ENCODE measurements around the gene PTGES.
"Not testable (repeated sequence)": the region's sequence is repeated elsewhere in the genome, so short reads cannot be mapped to it uniquely, and the experiment has no call there.

The PTGES gene

DNA sequence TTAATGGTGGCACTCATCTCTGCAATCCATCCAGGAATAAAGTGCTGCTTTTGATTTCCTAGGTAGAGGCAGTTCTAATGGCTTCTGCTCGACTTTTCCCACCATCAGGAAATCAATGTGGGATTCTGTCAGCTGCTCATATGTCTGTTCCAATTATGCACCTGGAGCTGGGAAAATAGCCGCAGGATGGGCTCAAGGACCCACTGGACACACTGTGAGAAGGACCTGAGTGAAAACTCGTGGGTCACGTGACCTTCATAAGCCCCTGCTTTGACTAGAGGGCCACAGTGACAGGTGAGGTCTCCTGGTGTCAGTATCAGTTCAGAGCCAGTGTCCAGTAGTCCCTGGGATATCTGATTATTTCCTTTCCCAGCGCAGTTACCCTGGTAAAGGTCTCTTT lies 17.9 kb upstream of the PTGES start:
- no peaks in the 10 kb centered on the region for H3K9me3 ChIP-seq (ENCODE audit: control insufficient read depth, insufficient read depth, low read length)
- H3K27me3 ChIP-seq (ENCODE audit: control insufficient read depth, insufficient read depth, low read length): no peaks in the 10 kb centered on the region
- no peak overlapping the region for H3K27ac ChIP-seq (ENCODE audit: low read length)
- no peaks in the 10 kb centered on the region for H3K4me1 ChIP-seq (ENCODE audit: control insufficient read depth, insufficient read depth, low read length)
- no peaks in the 10 kb centered on the region for H3K36me3 ChIP-seq (ENCODE audit: control insufficient read depth, insufficient read depth, low read length)
- no peak overlapping the region for H3K4me3 ChIP-seq (ENCODE audit: low read length)
- no CpG with 5 or more reads among the region's 5 CpGs for WGBS (ENCODE audit: insufficient coverage, insufficient read length)
- no peak for DNase-seq (ENCODE audit: low read depth, low spot score)

DNA sequence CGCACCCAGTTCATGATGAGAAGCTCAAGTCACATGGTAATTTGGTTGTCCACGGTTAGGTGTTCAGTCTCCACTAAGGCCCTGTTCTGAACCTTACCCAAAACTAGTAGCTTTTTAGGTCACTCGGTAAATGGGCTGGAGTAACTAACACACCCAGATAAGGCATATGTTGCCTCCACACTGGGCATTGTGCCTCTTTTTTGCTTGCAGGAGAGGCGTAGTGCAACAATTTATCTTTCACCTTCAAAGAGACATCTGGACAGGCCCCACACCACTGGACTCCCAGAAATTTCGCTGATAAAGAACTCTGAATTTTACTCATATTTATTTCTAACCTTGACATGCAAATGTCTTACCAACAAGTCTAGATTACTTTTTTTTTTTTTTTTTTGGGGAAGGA lies 16.8 kb upstream of the PTGES start:
- no peaks in the 10 kb centered on the region for H3K27me3 ChIP-seq (ENCODE audit: control insufficient read depth, insufficient read depth, low read length)
- no peak overlapping the region for H3K4me3 ChIP-seq (ENCODE audit: low read length)
- no peaks in the 10 kb centered on the region for H3K4me1 ChIP-seq (ENCODE audit: control insufficient read depth, insufficient read depth, low read length)
- DNase-seq (ENCODE audit: low read depth, low spot score): no peak
- no CpG with 5 or more reads among the region's 5 CpGs for WGBS (ENCODE audit: insufficient coverage, insufficient read length)
- no peaks in the 10 kb centered on the region for H3K9me3 ChIP-seq (ENCODE audit: control insufficient read depth, insufficient read depth, low read length)
- no peaks in the 10 kb centered on the region for H3K36me3 ChIP-seq (ENCODE audit: control insufficient read depth, insufficient read depth, low read length)
- no peak overlapping the region for H3K27ac ChIP-seq (ENCODE audit: low read length)

DNA sequence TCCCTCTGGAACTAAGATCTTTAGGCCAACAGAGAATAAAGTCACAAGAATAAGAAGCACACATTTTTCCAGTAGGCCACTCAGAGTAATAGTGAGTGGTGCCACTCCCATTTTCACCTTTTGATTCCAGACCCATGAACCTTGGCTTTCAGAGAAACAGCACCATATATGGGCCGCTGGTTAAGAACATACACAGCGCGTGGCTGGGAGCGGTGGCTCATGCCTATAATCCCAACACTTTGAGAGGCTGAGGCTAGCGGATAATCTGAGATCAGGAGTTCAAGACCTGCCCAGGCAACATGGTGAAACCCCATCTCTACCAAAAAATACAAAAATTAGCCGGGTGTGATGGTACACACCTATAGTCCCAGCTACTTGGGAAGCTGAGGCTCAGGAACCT lies 15.6 kb upstream of the PTGES start:
- Histone ChIP-seq H3K27me3 (ENCODE audit: control insufficient read depth, insufficient read depth, low read length) (no peaks in the 10 kb centered on the region), H3K9me3 (ENCODE audit: control insufficient read depth, insufficient read depth, low read length) (no peaks in the 10 kb centered on the region), H3K36me3 (ENCODE audit: control insufficient read depth, insufficient read depth, low read length) (no peaks in the 10 kb centered on the region), H3K4me3 (ENCODE audit: low read length) (no peak overlapping the region), H3K4me1 (ENCODE audit: control insufficient read depth, insufficient read depth, low read length) (no peaks in the 10 kb centered on the region), H3K27ac (ENCODE audit: low read length) (no peak overlapping the region)
- WGBS (ENCODE audit: insufficient coverage, insufficient read length): no CpG with 5 or more reads among the region's 6 CpGs
- DNase-seq (ENCODE audit: low read depth, low spot score): no peak

DNA sequence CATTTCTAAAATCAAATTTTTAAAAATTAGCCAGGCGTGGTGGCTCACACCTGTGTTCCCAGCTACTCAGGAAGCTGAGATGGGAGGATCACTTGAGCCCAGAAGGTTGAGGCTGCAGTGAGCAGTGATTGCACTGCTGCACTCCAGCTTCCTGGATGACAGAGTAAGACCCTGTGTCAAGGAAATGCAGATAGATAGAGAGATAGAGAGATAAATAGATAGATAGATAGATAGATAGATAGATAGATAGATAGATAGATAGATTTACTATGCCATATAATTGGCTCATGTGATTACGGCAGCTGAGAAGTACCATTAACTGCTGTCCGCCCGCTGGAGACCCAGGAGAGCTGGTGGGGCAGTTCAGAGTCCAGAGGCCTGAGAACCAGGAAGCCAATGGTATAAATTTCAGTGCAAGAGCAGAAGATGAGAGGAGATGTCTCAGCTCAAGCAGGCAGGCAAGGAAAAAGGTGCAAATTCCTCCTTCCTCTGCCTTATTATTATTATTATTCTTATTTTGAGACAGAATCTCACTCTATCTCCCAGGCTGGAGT lies 13.0 kb upstream of the PTGES start:
- DNase-seq (ENCODE audit: low read depth, low spot score): no peak
- no peaks in the 10 kb centered on the region for H3K9me3 ChIP-seq (ENCODE audit: control insufficient read depth, insufficient read depth, low read length)
- H3K36me3 ChIP-seq (ENCODE audit: control insufficient read depth, insufficient read depth, low read length): no peaks in the 10 kb centered on the region
- WGBS (ENCODE audit: insufficient coverage, insufficient read length): no CpG with 5 or more reads among the region's 4 CpGs
- no peak overlapping the region for H3K27ac ChIP-seq (ENCODE audit: low read length)
- no peaks in the 10 kb centered on the region for H3K4me1 ChIP-seq (ENCODE audit: control insufficient read depth, insufficient read depth, low read length)
- no peak overlapping the region for H3K4me3 ChIP-seq (ENCODE audit: low read length)
- H3K27me3 ChIP-seq (ENCODE audit: control insufficient read depth, insufficient read depth, low read length): no peaks in the 10 kb centered on the region

DNA sequence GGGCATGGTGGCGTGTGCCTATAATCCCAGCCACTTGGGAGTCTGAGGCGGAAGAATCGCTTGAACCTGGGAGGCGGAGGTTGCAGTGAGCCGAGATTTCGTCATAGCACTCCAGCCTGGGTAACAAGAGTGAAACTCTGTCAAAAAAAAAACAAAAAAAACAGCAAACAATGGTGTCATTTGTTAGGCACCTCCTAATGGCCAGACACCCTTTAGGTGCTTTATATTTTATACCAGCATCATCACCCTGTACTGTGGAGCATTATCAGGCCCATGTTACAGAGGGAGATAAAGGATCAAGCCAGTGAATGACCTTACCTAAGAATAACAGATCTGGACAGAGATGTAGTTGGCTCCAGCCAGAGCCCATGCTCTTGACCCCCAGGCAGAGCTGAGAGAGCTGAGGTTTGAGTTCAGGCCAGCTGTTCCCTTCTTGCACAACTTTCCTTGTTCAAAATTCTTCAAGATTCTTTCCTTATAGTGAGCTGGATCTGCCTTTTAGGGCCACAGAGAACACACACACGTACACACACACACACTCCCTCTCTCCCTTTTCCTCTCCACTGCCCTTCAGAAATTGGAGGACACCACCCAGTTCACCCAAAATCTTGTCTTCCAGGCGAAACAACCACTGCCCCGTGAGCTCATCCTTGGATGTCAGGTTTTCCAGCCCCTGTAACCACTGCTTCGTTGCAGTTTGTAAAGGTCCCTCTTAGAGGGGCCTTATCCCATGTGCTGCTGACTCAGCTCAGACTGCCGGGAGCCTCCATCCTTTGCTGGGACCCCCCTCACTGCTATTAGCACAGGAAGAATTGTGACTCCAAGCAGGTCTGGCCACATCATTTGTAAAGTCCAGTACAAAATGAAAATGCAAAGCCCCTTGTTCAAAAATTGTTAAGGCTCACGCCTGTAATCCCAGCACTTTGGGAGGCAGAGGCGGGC lies 10.4 kb upstream of the PTGES start:
- Histone ChIP-seq H3K4me3 (ENCODE audit: low read length) (no peak overlapping the region), H3K27me3 (ENCODE audit: control insufficient read depth, insufficient read depth, low read length) (no peaks in the 10 kb centered on the region), H3K36me3 (ENCODE audit: control insufficient read depth, insufficient read depth, low read length) (no peaks in the 10 kb centered on the region), H3K9me3 (ENCODE audit: control insufficient read depth, insufficient read depth, low read length) (no peaks in the 10 kb centered on the region), H3K4me1 (ENCODE audit: control insufficient read depth, insufficient read depth, low read length) (no peaks in the 10 kb centered on the region), H3K27ac (ENCODE audit: low read length) (no peak overlapping the region)
- no CpG with 5 or more reads among the region's 13 CpGs for WGBS (ENCODE audit: insufficient coverage, insufficient read length)
- DNase-seq (ENCODE audit: low read depth, low spot score): no peak

DNA sequence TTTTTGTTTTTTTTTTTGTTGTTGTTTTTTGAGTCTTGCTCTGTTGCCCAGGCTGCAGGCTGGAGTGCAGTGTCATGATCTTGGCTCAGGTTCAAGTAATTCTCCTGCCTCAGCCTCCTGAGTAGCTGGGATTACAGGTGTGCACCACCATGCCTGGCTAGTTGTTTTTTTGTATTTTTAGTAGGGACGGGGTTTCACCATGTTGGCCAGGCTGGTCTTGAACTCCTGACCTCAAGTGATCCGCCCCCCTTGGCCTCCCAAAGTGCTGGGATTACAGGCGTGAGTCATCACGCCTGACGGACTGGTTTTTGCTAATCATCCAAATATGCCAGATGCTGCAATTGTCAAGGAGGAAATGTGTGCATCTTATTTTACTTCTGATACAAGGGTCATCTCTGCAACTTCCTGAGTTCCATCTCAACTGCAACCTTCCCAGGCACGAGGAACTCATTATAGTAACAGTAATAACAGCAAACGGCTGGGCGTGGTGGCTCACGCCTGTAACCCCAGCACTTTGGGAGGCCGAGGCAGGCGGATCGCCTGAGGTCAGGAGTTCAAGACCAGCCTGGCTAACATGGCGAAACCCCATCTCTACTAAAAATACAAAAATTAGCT lies 9.6 kb upstream of the PTGES start:
- not testable (repeated sequence) for H3K4me1 ChIP-seq (ENCODE audit: control insufficient read depth, insufficient read depth, low read length); H3K36me3 ChIP-seq (ENCODE audit: control insufficient read depth, insufficient read depth, low read length); H3K27me3 ChIP-seq (ENCODE audit: control insufficient read depth, insufficient read depth, low read length); H3K9me3 ChIP-seq (ENCODE audit: control insufficient read depth, insufficient read depth, low read length); DNase-seq (ENCODE audit: low read depth, low spot score); H3K27ac ChIP-seq (ENCODE audit: low read length); H3K4me3 ChIP-seq (ENCODE audit: low read length)
- WGBS (ENCODE audit: insufficient coverage, insufficient read length): no CpG with 5 or more reads among the region's 13 CpGs

DNA sequence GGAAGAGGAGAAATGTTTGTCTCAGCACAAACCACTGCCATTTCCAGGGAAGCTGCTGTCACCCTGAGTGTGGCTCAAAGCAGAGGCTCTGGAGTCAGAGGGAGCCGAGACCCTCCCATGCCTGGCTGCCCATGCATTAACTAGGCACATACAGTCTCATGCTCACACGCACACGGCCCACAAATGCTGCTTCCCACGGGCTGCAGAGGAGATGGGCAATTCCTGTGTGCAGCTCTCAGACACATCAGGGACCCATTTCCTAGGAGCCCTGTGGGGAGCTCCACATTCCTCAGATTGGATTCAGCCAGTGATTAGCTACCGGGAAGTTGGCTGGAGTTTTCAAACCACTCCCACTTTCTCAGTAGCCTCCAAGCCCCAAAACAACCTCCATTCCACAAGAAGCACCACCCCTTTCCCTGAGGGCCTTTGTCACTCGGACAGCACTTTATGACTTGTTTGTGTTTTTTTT lies 9.1 kb upstream of the PTGES start:
- Histone ChIP-seq H3K36me3 (ENCODE audit: control insufficient read depth, insufficient read depth, low read length) (no peaks in the 10 kb centered on the region), H3K4me1 (ENCODE audit: control insufficient read depth, insufficient read depth, low read length) (no peaks in the 10 kb centered on the region), H3K9me3 (ENCODE audit: control insufficient read depth, insufficient read depth, low read length) (no peaks in the 10 kb centered on the region), H3K4me3 (ENCODE audit: low read length) (no peak overlapping the region), H3K27me3 (ENCODE audit: control insufficient read depth, insufficient read depth, low read length) (no peaks in the 10 kb centered on the region), H3K27ac (ENCODE audit: low read length) (no peak overlapping the region)
- no CpG with 5 or more reads among the region's 6 CpGs for WGBS (ENCODE audit: insufficient coverage, insufficient read length)
- no peak for DNase-seq (ENCODE audit: low read depth, low spot score)

DNA sequence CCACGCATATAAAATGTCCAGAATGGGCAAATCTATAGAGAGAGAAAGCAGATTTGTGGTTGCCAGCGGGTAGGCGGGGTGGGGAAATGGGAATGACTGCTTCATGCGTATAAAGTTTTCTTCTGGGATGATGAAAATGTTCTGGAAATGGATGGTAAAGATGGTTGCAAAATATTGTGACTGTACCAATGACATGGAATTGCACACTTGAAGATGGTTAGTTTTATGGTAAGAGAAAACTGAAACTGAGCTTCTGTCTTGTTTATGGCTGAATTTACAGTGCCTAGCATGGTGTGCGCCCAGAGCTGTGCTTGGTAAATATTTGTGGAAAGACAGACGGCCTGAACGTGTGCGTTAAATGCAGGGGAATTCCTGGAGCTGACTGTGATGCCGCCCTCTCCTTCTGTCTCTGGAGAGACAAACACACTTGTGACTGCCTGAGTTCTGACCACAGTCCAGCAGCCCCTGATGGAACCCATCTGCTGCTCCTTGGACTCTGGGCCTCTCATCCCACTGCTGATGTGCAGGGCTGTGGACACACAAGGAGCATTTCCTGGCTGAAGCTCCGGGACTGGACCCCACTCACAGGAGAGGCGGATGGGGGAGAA lies 8.6 kb upstream of the PTGES start:
- DNase-seq (ENCODE audit: low read depth, low spot score): no peak
- Histone ChIP-seq H3K27me3 (ENCODE audit: control insufficient read depth, insufficient read depth, low read length) (no peaks in the 10 kb centered on the region), H3K9me3 (ENCODE audit: control insufficient read depth, insufficient read depth, low read length) (no peaks in the 10 kb centered on the region), H3K36me3 (ENCODE audit: control insufficient read depth, insufficient read depth, low read length) (no peaks in the 10 kb centered on the region), H3K4me1 (ENCODE audit: control insufficient read depth, insufficient read depth, low read length) (no peaks in the 10 kb centered on the region), H3K4me3 (ENCODE audit: low read length) (no peak overlapping the region), H3K27ac (ENCODE audit: low read length) (no peak overlapping the region)
- no CpG with 5 or more reads among the region's 11 CpGs for WGBS (ENCODE audit: insufficient coverage, insufficient read length)

DNA sequence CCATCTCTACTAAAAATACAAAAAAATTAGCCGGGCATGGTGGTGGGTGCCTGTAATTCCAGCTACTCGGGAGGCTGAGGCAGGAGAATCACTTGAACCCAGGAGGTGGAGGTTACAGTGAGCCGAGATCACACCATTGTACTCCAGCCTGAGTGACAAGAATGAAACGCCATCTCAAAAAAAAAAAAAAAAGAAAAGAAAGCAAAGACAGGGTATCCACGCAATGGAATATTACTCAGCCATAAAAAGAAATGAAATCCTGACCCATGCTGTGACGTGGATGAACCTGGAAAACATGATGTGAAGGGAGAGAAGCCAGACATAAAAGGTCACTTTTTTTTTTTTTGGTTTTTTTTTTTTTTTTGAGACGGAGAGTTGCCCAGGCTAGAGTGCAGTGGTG lies 7.9 kb upstream of the PTGES start:
- not testable (repeated sequence) for H3K27ac ChIP-seq (ENCODE audit: low read length); DNase-seq (ENCODE audit: low read depth, low spot score); H3K36me3 ChIP-seq (ENCODE audit: control insufficient read depth, insufficient read depth, low read length); H3K9me3 ChIP-seq (ENCODE audit: control insufficient read depth, insufficient read depth, low read length); H3K27me3 ChIP-seq (ENCODE audit: control insufficient read depth, insufficient read depth, low read length); H3K4me1 ChIP-seq (ENCODE audit: control insufficient read depth, insufficient read depth, low read length); H3K4me3 ChIP-seq (ENCODE audit: low read length)
- WGBS (ENCODE audit: insufficient coverage, insufficient read length): no CpG with 5 or more reads among the region's 7 CpGs

DNA sequence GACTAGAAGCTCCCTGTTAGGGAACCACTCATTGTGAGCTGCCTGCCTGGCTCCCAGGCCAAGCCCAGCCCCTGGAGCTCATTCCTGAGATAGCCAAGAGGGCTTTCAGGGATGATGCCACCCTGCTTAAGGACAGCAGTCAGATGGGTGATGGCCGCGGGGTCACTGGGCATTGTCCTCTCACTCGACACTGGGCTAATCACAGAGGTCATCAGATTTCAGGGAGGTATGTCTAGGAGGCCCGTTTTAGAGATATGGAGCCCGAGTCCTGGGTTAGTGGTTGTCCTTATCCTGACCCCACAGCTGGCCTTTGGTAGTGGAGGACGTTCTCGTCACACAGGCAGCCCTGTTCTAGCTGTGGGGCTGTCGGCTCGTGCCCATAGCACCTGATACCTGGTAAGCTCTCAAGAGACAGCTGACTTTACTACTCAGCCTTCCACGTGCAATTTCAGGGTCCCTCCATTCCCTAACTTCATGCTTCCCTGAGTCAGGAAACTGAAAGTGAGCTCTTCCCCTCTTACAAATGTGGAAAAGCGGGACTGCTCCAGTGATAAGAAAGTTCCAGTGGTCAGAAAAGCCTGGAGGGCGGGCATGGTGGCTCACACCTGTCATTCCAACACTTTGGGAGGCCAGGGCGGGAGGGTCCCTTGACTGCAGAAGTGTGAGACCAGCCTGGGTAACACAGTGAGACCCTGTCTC lies 7.1 kb upstream of the PTGES start:
- Histone ChIP-seq H3K27ac (ENCODE audit: low read length) (no peak overlapping the region), H3K4me3 (ENCODE audit: low read length) (no peak overlapping the region), H3K27me3 (ENCODE audit: control insufficient read depth, insufficient read depth, low read length) (no peaks in the 10 kb centered on the region), H3K4me1 (ENCODE audit: control insufficient read depth, insufficient read depth, low read length) (no peaks in the 10 kb centered on the region), H3K9me3 (ENCODE audit: control insufficient read depth, insufficient read depth, low read length) (no peaks in the 10 kb centered on the region), H3K36me3 (ENCODE audit: control insufficient read depth, insufficient read depth, low read length) (no peaks in the 10 kb centered on the region)
- DNase-seq (ENCODE audit: low read depth, low spot score): no peak
- WGBS (ENCODE audit: insufficient coverage, insufficient read length): no CpG with 5 or more reads among the region's 13 CpGs
